DMS153 (cell line): ENCODE measurements around the gene EYS.

Source experiments
- DNase-seq: peaks from one replicate; lab custom pipeline; 2025; lab: John Stamatoyannopoulos, UW

Gene EYS

GRCh38 chr6:63732336-63732735, 1974.7 kb downstream of the EYS start:
- no peak for DNase-seq

- no peak for DNase-seq
These were observed 1975.1 kb downstream of the EYS start for GRCh38 chr6:63731930-63732329.

- DNase-seq, result no peak
These were observed 1976.7 kb downstream of the EYS start for GRCh38 chr6:63730311-63730710.

GRCh38 chr6:63724721-63725120, 1982.3 kb downstream of the EYS start:
- no peak for DNase-seq

GRCh38 chr6:63721181-63721580, 1985.8 kb downstream of the EYS start:
- no peak for DNase-seq

- DNase-seq, result no peak
These were observed 1990.9 kb downstream of the EYS start for GRCh38 chr6:63716169-63716568.

- no peak for DNase-seq
These were observed 1992.9 kb downstream of the EYS start for GRCh38 chr6:63714091-63714490.

GRCh38 chr6:63713332-63713731, 1993.7 kb downstream of the EYS start:
- no peak for DNase-seq

GRCh38 chr6:63709148-63709547, 1997.9 kb downstream of the EYS start:
- no peak for DNase-seq

- no peak for DNase-seq
These were observed 1998.4 kb downstream of the EYS start for GRCh38 chr6:63708631-63709030.

GRCh38 chr6:63706630-63707029, 2000.4 kb downstream of the EYS start:
- no peak for DNase-seq

- DNase-seq, result no peak
These were observed 2001.3 kb downstream of the EYS start for GRCh38 chr6:63705707-63706106.

GRCh38 chr6:63690221-63690620, 2016.8 kb downstream of the EYS start:
- DNase-seq, result no peak

GRCh38 chr6:63689421-63689820, 2017.6 kb downstream of the EYS start:
- no peak for DNase-seq

GRCh38 chr6:63685446-63686379, 2021.3 kb downstream of the EYS start:
- DNase-seq, result no peak

GRCh38 chr6:63683071-63683603, 2023.9 kb downstream of the EYS start:
- DNase-seq, result no peak

- no peak for DNase-seq
These were observed 2029.7 kb downstream of the EYS start for GRCh38 chr6:63677282-63677681.

GRCh38 chr6:63676412-63677114, 2030.5 kb downstream of the EYS start:
- no peak for DNase-seq

GRCh38 chr6:63675138-63675537, 2031.9 kb downstream of the EYS start:
- DNase-seq, result no peak

- DNase-seq, result no peak
These were observed 2032.4 kb downstream of the EYS start for GRCh38 chr6:63674635-63675034.

- no peak for DNase-seq
These were observed 2033.3 kb downstream of the EYS start for GRCh38 chr6:63673692-63674091.

GRCh38 chr6:63672582-63673129, 2034.4 kb downstream of the EYS start:
- no peak for DNase-seq
